ENCODE data around the gene PLEKHA8.

DNA sequence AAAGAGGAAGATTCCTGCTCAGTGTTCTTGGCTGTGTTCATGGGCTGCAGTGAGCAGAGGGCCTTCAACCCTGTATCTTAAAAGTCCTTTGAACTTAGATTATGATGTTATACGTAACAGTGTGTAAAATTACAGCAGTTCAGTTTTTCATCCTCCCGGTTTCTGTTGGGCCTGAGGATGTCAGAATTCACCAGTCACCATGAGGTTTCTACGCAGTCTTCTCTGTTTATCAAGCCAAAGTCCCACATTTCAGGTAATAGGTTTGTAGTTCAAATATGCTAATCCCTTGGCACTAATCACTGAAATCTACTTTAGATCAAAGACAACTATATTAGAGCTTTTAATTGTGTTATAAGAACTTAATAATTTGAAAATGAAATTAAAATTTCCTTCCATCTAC is 24.9 kb downstream of the PLEKHA8 start:
- TF ChIP-seq, protein P1, sequence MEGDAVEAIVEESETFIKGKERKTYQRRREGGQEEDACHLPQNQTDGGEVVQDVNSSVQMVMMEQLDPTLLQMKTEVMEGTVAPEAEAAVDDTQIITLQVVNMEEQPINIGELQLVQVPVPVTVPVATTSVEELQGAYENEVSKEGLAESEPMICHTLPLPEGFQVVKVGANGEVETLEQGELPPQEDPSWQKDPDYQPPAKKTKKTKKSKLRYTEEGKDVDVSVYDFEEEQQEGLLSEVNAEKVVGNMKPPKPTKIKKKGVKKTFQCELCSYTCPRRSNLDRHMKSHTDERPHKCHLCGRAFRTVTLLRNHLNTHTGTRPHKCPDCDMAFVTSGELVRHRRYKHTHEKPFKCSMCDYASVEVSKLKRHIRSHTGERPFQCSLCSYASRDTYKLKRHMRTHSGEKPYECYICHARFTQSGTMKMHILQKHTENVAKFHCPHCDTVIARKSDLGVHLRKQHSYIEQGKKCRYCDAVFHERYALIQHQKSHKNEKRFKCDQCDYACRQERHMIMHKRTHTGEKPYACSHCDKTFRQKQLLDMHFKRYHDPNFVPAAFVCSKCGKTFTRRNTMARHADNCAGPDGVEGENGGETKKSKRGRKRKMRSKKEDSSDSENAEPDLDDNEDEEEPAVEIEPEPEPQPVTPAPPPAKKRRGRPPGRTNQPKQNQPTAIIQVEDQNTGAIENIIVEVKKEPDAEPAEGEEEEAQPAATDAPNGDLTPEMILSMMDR (IDR thresholded peaks at IDR 0.05), result no peak
- no peak for TF ChIP-seq POLR2A (IDR thresholded peaks at IDR 0.05)
- TF ChIP-seq EP300 (IDR thresholded peaks at IDR 0.05), result no peak
- no peak for TF ChIP-seq POLR2AphosphoS5 (IDR thresholded peaks at IDR 0.05)
